H1 (cell line): ENCODE measurements around the gene PRICKLE2. TPM values are rescaled to one million over a fixed set of nuclear protein-coding genes. Genes with fewer than 3 reads are reported as not detected.

Source experiments
- CTCF ChIA-PET: fragments of 300-600 bp; sonication (Branson Sonifier 250); formaldehyde crosslinking; loops from one replicate; lab custom pipeline; 2021; ENCODE audit not compliant: partially characterized antibody; lab: Charles Lee
- POLR2A ChIA-PET: fragments of 300-600 bp; sonication (Branson Sonifier 250); formaldehyde crosslinking; loops from one replicate; lab custom pipeline; 2021; ENCODE audit warnings: inconsistent platforms; ENCODE audit not compliant: partially characterized antibody; lab: Charles Lee
- DNase-seq, 2 experiments: peaks; one replicate each; pipeline versions ENCODE4 v3.0.0 to v3.0.0-alpha.2; 2010 to 2022; ENCODE audit warnings: low spot score in 2 of 2, low read depth in 1 of 2, mixed read lengths in 1 of 2
- FAIRE-seq: peaks from 2 replicates; lab custom pipeline; 2011; peaks lifted over from hg19 to GRCh38; lab: Jason Lieb, UNC
- H2AFZ ChIP-seq: 2 replicates; pipeline ENCODE4 v1.8.1; 2012; ENCODE audit warnings: low read length, inconsistent platforms
- H2AK5ac ChIP-seq: 2 replicates; pipeline ENCODE4 v1.6.1; 2013; ENCODE audit warnings: low read depth, low read length
- H2BK120ac ChIP-seq: replicated peaks from 2 replicates; pipeline ENCODE3; 2013; ENCODE audit warnings: low read depth, low read length, inconsistent platforms
- H2BK12ac ChIP-seq: 2 replicates; pipeline ENCODE4 v1.6.1; 2013; ENCODE audit warnings: low read depth, low read length
- H2BK15ac ChIP-seq: 2 replicates; pipeline ENCODE4 v1.6.1; 2013; ENCODE audit warnings: low read length
- H2BK20ac ChIP-seq: 2 replicates; pipeline ENCODE4 v1.6.1; 2013; ENCODE audit warnings: low read length
- H2BK5ac ChIP-seq: 2 replicates; pipeline ENCODE4 v1.6.1; 2013; ENCODE audit warnings: low read depth, low read length
- H3K14ac ChIP-seq: 2 replicates; pipeline ENCODE4 v1.6.1; 2013; ENCODE audit warnings: inconsistent platforms; ENCODE audit not compliant: insufficient read length
- H3K18ac ChIP-seq: 2 replicates; pipeline ENCODE4 v1.6.1; 2013; ENCODE audit warnings: low read length; ENCODE audit errors: extremely low read depth
- H3K23ac ChIP-seq: 2 replicates; pipeline ENCODE4 v1.6.1; 2013; ENCODE audit warnings: inconsistent platforms; ENCODE audit not compliant: insufficient read length
- H3K23me2 ChIP-seq: 2 replicates; pipeline ENCODE4 v1.6.1; 2013; ENCODE audit warnings: low read depth, low read length
- H3K27ac ChIP-seq: 2 replicates; pipeline ENCODE4 v1.6.1; 2011; ENCODE audit warnings: low read depth, low read length, inconsistent platforms
- H3K27me3 ChIP-seq, 4 experiments: replicated peaks in 1 of 4; 1 replicate in 1 of 4; 2 replicates in 3 of 4; pipeline versions ENCODE4 v1.6.1 to v1.8.1; 2011 to 2013; ENCODE audit warnings: low read length in 3 of 4, mild to moderate bottlenecking in 3 of 4, inconsistent platforms in 2 of 4, mixed read lengths in 2 of 4, moderate library complexity in 1 of 4; ENCODE audit not compliant: control insufficient read depth in 3 of 4, insufficient read depth in 3 of 4; ENCODE audit errors: extremely low read depth in 1 of 4
- H3K36me3 ChIP-seq, 4 experiments: 2 replicates each; pipeline versions ENCODE4 v1.6.1 to v1.8.1; 2011 to 2013; ENCODE audit warnings: mild to moderate bottlenecking in 4 of 4, low read length in 3 of 4, moderate library complexity in 2 of 4, control low read depth in 1 of 4, inconsistent platforms in 1 of 4; ENCODE audit not compliant: insufficient read depth in 4 of 4, control insufficient read depth in 2 of 4
- H3K4ac ChIP-seq: replicated peaks from 2 replicates; pipeline ENCODE3; 2013; ENCODE audit warnings: low read length, low read depth, mixed read lengths, inconsistent platforms; ENCODE audit not compliant: insufficient read length
- H3K4me1 ChIP-seq, 4 experiments: replicated peaks in 1 of 4; 1 replicate in 1 of 4; 2 replicates in 3 of 4; pipeline versions ENCODE4 v1.6.1 to v1.8.1; 2011 to 2013; ENCODE audit warnings: low read length in 3 of 4, inconsistent platforms in 2 of 4, mixed read lengths in 1 of 4; ENCODE audit not compliant: insufficient read depth in 4 of 4, control insufficient read depth in 3 of 4
- H3K4me2 ChIP-seq, 2 experiments: 2 replicates each; pipeline versions ENCODE4 v1.6.1 to v1.8.1; 2011 to 2013; ENCODE audit warnings: low read depth in 2 of 2, low read length in 2 of 2, control low read depth in 1 of 2, inconsistent platforms in 1 of 2, mild to moderate bottlenecking in 1 of 2; ENCODE audit not compliant: insufficient read depth in 1 of 2
- H3K4me3 ChIP-seq, 4 experiments: fragments of 200-600, 300-600 bp in 1 of 4; sonication (generic), shearing (Covaris generic), sonication (Bioruptor Twin) in 1 of 4; 2 replicates each; pipeline versions ENCODE4 v1.5.1 to v1.8.1; 2011 to 2016; ENCODE audit warnings: low read length in 4 of 4, low read depth in 3 of 4, control low read depth in 2 of 4, inconsistent platforms in 2 of 4, mild to moderate bottlenecking in 2 of 4, mixed read lengths in 1 of 4, moderate library complexity in 1 of 4; ENCODE audit not compliant: insufficient read depth in 2 of 4; ENCODE audit errors: extremely low read depth in 1 of 4
- H3K56ac ChIP-seq: replicated peaks from 2 replicates; pipeline ENCODE3; 2013; ENCODE audit warnings: low read depth, mild to moderate bottlenecking, mixed read lengths, low read length, inconsistent platforms; ENCODE audit not compliant: insufficient read length
- H3K79me1 ChIP-seq: 2 replicates; pipeline ENCODE4 v1.6.1; 2013; ENCODE audit warnings: low read depth, low read length, control low read depth
- H3K79me2 ChIP-seq, 2 experiments: 2 replicates each; pipeline versions ENCODE4 v1.6.1 to v1.8.1; 2012 to 2013; ENCODE audit warnings: low read length in 2 of 2, mild to moderate bottlenecking in 2 of 2, inconsistent platforms in 1 of 2; ENCODE audit not compliant: insufficient read depth in 2 of 2, control insufficient read depth in 1 of 2
- H3K9ac ChIP-seq, 4 experiments: replicated peaks in 1 of 4; 1 replicate in 1 of 4; 2 replicates in 3 of 4; pipeline versions ENCODE4 v1.6.1 to v1.8.1; 2011 to 2013; ENCODE audit warnings: low read depth in 3 of 4, low read length in 3 of 4, control low read depth in 2 of 4, mild to moderate bottlenecking in 2 of 4, moderate library complexity in 2 of 4, inconsistent platforms in 1 of 4; ENCODE audit errors: extremely low read depth in 1 of 4
- H3K9me3 ChIP-seq, 2 experiments: 2 replicates each; pipeline versions ENCODE4 v1.6.1 to v1.8.1; 2012 to 2013; ENCODE audit warnings: mild to moderate bottlenecking in 2 of 2, moderate library complexity in 2 of 2, control low read depth in 1 of 2, inconsistent platforms in 1 of 2, low read depth in 1 of 2, low read length in 1 of 2, mixed read lengths in 1 of 2; ENCODE audit not compliant: insufficient read depth in 2 of 2
- H4K20me1 ChIP-seq, 2 experiments: replicated peaks in 1 of 2; 2 replicates each; pipeline versions ENCODE3 to v1.8.1; 2011 to 2013; ENCODE audit warnings: inconsistent platforms in 2 of 2, low read length in 2 of 2, mild to moderate bottlenecking in 1 of 2; ENCODE audit not compliant: insufficient read depth in 2 of 2, control insufficient read depth in 1 of 2
- H4K5ac ChIP-seq: 2 replicates; pipeline ENCODE4 v1.6.1; 2013; ENCODE audit warnings: low read length, low read depth, mixed read lengths, inconsistent platforms; ENCODE audit not compliant: insufficient read length
- H4K8ac ChIP-seq: 2 replicates; pipeline ENCODE4 v1.8.0; 2013; ENCODE audit warnings: mild to moderate bottlenecking, moderate library complexity, low read length, inconsistent platforms; ENCODE audit not compliant: insufficient read depth; ENCODE audit errors: extremely low read depth
- H4K91ac ChIP-seq: replicated peaks from 2 replicates; pipeline ENCODE3; 2013; ENCODE audit warnings: low read length, mixed read lengths, inconsistent platforms; ENCODE audit not compliant: insufficient read length
- ATF2 ChIP-seq: IDR thresholded peaks from 2 replicates; pipeline ENCODE4 v1.6.1; 2012; ENCODE audit warnings: low read length, inconsistent platforms
- CHD2 ChIP-seq: IDR thresholded peaks from 2 replicates; pipeline ENCODE4 v1.6.1; 2012; ENCODE audit warnings: low read length, improper control_type of control experiment
- CTCF ChIP-seq, 3 experiments: IDR thresholded peaks; 1 replicate in 2 of 3; 2 replicates in 1 of 3; pipeline versions ENCODE4 v1.5.1 to v1.6.1; 2011; ENCODE audit warnings: low read length in 3 of 3, mild to moderate bottlenecking in 3 of 3, inconsistent platforms in 2 of 3, low read depth in 1 of 3, moderate library complexity in 1 of 3; ENCODE audit not compliant: insufficient read depth in 1 of 3; ENCODE audit errors: control extremely low read depth in 1 of 3
- HDAC2 ChIP-seq, 2 experiments: fragments of 300-600 bp in 1 of 2; sonication (generic) in 1 of 2; IDR thresholded peaks; 2 replicates each; pipeline ENCODE4 v1.6.1; 2011 to 2012; ENCODE audit warnings: low read depth in 2 of 2, low read length in 2 of 2, mild to moderate bottlenecking in 2 of 2, moderate library complexity in 2 of 2, borderline replicate concordance in 1 of 2, inconsistent platforms in 1 of 2
- KDM4A ChIP-seq: IDR thresholded peaks from one replicate; pipeline ENCODE4 v1.7.1; 2012; ENCODE audit warnings: low read depth, mild to moderate bottlenecking, moderate library complexity, low read length, inconsistent platforms; ENCODE audit not compliant: severe bottlenecking
- MAFK ChIP-seq: IDR thresholded peaks from 2 replicates; pipeline ENCODE4 v1.6.1; 2012; ENCODE audit warnings: low read depth, mild to moderate bottlenecking, improper control_type of control experiment, low read length
- PHF8 ChIP-seq: fragments of 200-600 bp; sonication (generic); conservative IDR thresholded peaks from 2 replicates; pipeline ENCODE4 v1.7.1; 2012; ENCODE audit warnings: low read depth, mild to moderate bottlenecking, inconsistent platforms, low read length, moderate library complexity
- SRF ChIP-seq: IDR thresholded peaks from 2 replicates; pipeline ENCODE4 v1.6.1; 2011; ENCODE audit warnings: mild to moderate bottlenecking, low read depth, low read length, moderate library complexity
- TCF12 ChIP-seq: IDR thresholded peaks from 2 replicates; pipeline ENCODE4 v1.6.1; 2011; ENCODE audit warnings: low read depth, mild to moderate bottlenecking, low read length
- WGBS, 2 experiments: shearing (Covaris generic) in 1 of 2; methylation state at CpG; one replicate each; pipeline versions ENCODE4 v1.1.6 to v1.1.7; 2013 to 2015; ENCODE audit warnings: low lambda C conversion rate in 2 of 2, mixed read lengths in 2 of 2, inconsistent platforms in 1 of 2, low coverage in 1 of 2, missing lambda C conversion rate in 1 of 2; ENCODE audit not compliant: insufficient replicate concordance in 2 of 2, insufficient coverage in 1 of 2, insufficient read length in 1 of 2; ENCODE audit errors: extremely low coverage in 1 of 2, missing lambda C conversion rate in 1 of 2; 5-methylcytosine and 5-hydroxymethylcytosine counted together
- polyA plus RNA-seq, 7 experiments: library from polyadenylated mRNA; depleted of rRNA in 3 of 7; stranded (reverse) in 5 of 7; unstranded in 2 of 7; fragments of >200 nt in 5 of 7; fragments of 200-250 nt in 2 of 7; gene quantifications; 1 replicate in 5 of 7; 2 replicates in 1 of 7; 4 replicates in 1 of 7; pipeline versions ENCODE4 v1.2.1 to v1.2.3, GENCODE V29; 2011 to 2013; ENCODE audit warnings: missing spikeins in 2 of 7, mixed read lengths in 2 of 7
- total RNA-seq: library from RNA; stranded (reverse); fragmentation: NEBNext Ultra II Directional; extraction: Animal tissue kit (Norgen Biotek cat#: 25700); gene quantifications from 2 replicates; pipeline ENCODE4 v1.2.1, GENCODE V29; 2021

Gene PRICKLE2
- total and polyA plus RNA-seq, 2 of the 8 experiments (the other 6 are each of a cell fraction or from before 2014, with no cell fraction given) = 2.9 to 8.0 TPM

- no peaks in the 10 kb centered on the region for H3K9me3 ChIP-seq
- no peak overlapping the region for H2BK20ac ChIP-seq
- no peak overlapping the region for H3K14ac ChIP-seq
- no peak overlapping the region for H3K27ac ChIP-seq
- H2AFZ ChIP-seq = no peak overlapping the region
- DNase-seq (no peak), FAIRE-seq (no peak)
- no peak overlapping the region for H2BK12ac ChIP-seq
- no peak overlapping the region for H2AK5ac ChIP-seq
- H4K20me1 ChIP-seq = no peaks in the 10 kb centered on the region
- no peak overlapping the region for H4K91ac ChIP-seq
- no peaks in the 10 kb centered on the region for H3K36me3 ChIP-seq
- no peak overlapping the region for H3K9ac ChIP-seq
- no peaks in the 10 kb centered on the region for H3K23me2 ChIP-seq
- H2BK120ac ChIP-seq = no peak overlapping the region
- H3K4me1 ChIP-seq = no peaks in the 10 kb centered on the region
- H3K56ac ChIP-seq = no peak overlapping the region
- no peaks in the 10 kb centered on the region for H3K79me1 ChIP-seq
- no peak overlapping the region for H3K4me3 ChIP-seq
- H3K18ac ChIP-seq = no peak overlapping the region
- no peak overlapping the region for H4K5ac ChIP-seq
- no peaks in the 10 kb centered on the region for H3K79me2 ChIP-seq
- H3K23ac ChIP-seq = no peak overlapping the region
- H2BK15ac ChIP-seq = no peak overlapping the region
- no peak overlapping the region for H3K4ac ChIP-seq
- no peak overlapping the region for H4K8ac ChIP-seq
- WGBS, 2 experiments = 95% methylated on average over 6 of the region's 6 CpGs; no CpG with 5 or more reads in 1 of the 2 experiments
- H3K27me3 ChIP-seq = no peaks in the 10 kb centered on the region
- no peak overlapping the region for H2BK5ac ChIP-seq
- POLR2A ChIA-PET = no interaction called here
- H3K4me2 ChIP-seq = no peak overlapping the region
- CTCF ChIA-PET = interaction anchor here (1.0 to 1.2 kb wide), 5 partner anchors 16 to 330 kb away, joined by 3 to 5 read pairs (median 3); no protein-coding TSS in a partner anchor
- TF ChIP-seq KDM4A = no peak
- TF ChIP-seq SRF = no peak
- no peak for TF ChIP-seq ATF2
- TF ChIP-seq PHF8 = no peak
- TF ChIP-seq CHD2 = no peak
- no peak for TF ChIP-seq MAFK
- no peak for TF ChIP-seq HDAC2 (IDR thresholded peaks at IDR 0.05; ENCODE audit: borderline replicate concordance in 1 of 2, low read depth in 2 of 2, low read length in 2 of 2)
- no peak for TF ChIP-seq TCF12
- no peak for TF ChIP-seq CTCF (IDR thresholded peaks at IDR 0.05; ENCODE audit: control extremely low read depth in 1 of 3, insufficient read depth in 1 of 3, low read depth in 1 of 3, low read length in 3 of 3)
Measured at GRCh38 chr3:64133987-64134386, 91.3 kb downstream of the PRICKLE2 start.
